H1 (cell line): Measurements from ENCODE around the gene RP9. TPM values are rescaled to one million over a fixed set of nuclear protein-coding genes. Genes with fewer than 3 reads are reported as not detected.

ENCODE experiments used
- ATF2 ChIP-seq: IDR thresholded peaks from 2 replicates; pipeline ENCODE4 v1.6.1; 2012; ENCODE audit warnings: low read length, inconsistent platforms
- polyA plus RNA-seq, 7 experiments: library from polyadenylated mRNA; depleted of rRNA in 3 of 7; stranded (reverse) in 5 of 7; unstranded in 2 of 7; fragments of >200 nt in 5 of 7; fragments of 200-250 nt in 2 of 7; gene quantifications; 1 replicate in 5 of 7; 2 replicates in 1 of 7; 4 replicates in 1 of 7; pipeline versions ENCODE4 v1.2.1 to v1.2.3, GENCODE V29; 2011 to 2013; ENCODE audit warnings: missing spikeins in 2 of 7, mixed read lengths in 2 of 7
- total RNA-seq: library from RNA; stranded (reverse); fragmentation: NEBNext Ultra II Directional; extraction: Animal tissue kit (Norgen Biotek cat#: 25700); gene quantifications from 2 replicates; pipeline ENCODE4 v1.2.1, GENCODE V29; 2021

RP9 gene
- total and polyA plus RNA-seq, 2 of the 8 experiments (the other 6 are each of a cell fraction or from before 2014, with no cell fraction given): 11.0 to 12.4 TPM

DNA sequence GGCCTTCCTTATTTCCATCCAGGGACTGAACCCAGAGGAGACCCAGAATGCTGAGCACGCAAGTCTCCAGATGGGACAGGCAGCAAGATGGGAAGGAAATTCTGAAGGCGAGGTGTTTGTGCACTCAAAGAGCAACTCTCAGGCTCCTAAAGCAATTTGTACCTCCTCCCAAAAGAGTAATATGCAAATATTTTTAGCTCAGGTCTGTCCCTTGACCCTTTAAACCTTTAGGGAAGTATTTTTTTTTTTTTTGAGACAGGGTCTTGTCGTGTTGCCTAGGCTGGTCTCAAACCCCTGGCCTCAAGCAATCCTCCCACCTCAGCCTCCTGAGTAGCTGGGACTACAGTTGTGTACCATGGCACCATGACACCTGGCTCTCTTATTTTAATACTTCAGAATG, 8.4 kb downstream of the RP9 start (continued):
- TF ChIP-seq ATF2: no peak
